HPDE6-E6E7 (cell line): ENCODE results near the gene MTHFD1L.
A peak's percentile ranks its signal among the peaks of the same experiment; 100 is the strongest.

Experiments used
- DNase-seq: peaks from one replicate; pipeline ENCODE4 v3.0.0; 2011; ENCODE audit warnings: missing footprints; ENCODE audit errors: extremely low spot score

The MTHFD1L gene

DNA sequence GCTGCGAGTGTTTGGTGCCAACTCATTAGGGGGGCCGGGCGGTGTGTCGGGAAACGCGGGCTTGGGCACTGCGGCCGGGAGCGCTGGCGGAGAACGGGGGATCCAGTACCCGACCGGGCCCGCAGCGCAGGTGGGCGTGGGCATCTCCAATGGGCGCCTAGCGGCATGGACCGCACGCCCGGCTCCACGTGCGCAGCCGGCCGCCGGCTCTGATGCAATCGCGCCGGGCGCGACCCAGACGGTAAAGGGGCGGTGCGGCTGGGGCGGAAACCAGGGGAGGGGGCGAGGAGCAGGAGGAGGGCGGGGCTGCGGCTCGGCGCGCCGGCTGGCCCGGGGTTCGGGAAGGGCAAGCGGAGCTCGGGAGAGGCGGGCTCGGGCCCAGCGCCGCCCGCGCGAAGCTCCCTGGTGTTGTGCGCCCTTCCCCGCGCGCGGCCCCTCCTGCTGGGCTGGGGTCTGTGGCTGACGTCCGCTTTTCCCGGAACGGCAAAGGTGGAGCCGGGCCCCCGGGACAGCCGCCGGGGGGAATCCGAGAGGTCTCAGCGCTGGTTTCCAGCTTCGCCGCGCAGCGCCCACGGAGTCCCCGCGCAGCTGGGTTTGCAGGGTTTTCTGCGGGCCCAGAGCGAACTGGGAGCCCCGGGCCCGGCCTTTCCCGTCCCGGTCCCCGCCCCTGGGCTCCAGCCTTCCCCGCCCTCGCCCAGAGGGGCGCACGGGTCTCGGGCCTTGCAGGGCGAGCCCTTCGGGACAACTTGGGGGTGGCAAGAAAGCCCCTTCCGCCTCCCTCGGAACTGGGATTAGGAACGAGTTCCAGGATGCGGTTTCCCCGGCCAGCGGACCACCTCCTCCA lies 867 bp downstream of the MTHFD1L start:
- DNase-seq: peak; percentile 75

DNA sequence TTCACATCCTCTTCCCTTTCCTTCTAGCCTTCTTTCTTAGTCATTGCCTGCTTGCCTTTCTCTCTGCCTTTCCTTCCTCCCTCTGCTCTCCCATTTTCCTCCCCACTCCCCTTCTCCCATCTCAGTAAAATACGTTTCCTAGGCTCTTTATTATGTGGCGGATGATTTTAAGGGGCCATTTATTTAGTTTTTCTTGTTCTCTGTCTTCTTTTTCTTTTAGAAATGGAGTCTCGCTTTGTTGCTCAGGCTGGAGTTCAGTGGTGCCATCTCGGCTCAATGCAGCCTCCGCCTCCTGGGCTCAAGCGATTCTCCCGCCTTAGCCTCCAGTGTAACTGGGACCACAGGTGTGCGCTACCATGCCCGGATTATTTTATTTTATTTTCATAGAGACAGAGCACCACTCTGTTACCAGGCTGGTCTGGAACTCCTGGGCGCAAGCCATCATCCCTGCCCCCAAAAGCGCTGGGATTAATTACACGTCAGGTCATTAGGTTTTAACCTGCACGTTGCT lies 1.5 kb downstream of the MTHFD1L start:
- DNase-seq: no peak

DNA sequence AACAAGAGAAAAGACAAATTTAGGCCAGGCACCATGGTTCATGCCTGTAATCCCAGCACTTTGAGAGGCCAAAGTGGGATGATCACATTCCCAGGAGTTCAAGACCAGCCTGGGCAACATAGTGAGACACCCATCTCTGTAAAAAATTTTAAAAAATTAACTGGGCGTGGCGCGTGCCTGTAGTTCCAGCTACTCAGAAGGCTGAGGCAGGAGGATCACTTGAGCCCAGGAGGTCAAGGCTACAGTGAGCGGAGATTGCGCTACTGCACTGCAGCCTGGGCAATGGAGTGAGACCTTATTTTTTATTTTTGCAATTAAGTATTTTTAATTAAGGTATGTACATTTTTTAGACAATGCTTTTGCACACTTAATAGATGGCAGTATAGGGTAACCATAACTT lies 3.3 kb downstream of the MTHFD1L start:
- no peak for DNase-seq

DNA sequence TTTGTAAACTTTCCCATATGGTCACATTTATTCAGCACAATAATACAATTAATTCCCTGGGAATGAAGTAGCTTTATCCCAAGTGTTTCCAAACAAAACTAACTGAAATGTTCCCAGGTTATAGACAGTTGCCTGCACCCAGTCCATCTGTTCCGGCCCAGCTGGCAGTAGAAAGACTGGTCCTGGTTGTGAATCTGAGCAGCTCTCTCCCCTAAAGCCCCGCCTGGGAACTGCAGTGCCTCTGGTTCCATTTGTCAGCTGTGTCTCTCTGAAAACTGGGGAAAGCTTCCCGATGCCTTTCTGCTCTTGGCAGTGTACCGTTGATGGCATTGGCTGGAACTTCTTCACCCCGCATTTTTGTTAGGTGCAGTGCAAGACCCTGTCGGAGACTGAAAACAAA lies 8.7 kb downstream of the MTHFD1L start:
- DNase-seq: no peak

DNA sequence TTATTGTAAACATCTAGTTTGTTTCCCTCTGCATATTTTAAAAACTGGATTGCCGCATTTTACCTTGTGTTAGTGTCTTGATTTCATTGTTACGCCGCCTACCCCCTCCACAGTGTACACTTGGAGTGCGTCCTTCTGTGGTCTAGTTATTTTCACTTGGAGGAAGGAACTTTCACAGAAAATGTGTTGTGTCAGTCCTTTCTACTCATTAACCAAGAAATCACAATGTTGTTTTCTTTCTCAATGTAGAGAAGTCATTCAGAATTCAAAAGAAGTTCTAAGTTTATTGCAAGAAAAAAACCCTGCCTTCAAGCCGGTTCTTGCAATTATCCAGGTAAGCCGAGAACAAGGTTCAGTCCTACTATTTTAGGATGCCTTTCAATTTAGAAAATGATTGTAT lies 10.3 kb downstream of the MTHFD1L start:
- DNase-seq: no peak

DNA sequence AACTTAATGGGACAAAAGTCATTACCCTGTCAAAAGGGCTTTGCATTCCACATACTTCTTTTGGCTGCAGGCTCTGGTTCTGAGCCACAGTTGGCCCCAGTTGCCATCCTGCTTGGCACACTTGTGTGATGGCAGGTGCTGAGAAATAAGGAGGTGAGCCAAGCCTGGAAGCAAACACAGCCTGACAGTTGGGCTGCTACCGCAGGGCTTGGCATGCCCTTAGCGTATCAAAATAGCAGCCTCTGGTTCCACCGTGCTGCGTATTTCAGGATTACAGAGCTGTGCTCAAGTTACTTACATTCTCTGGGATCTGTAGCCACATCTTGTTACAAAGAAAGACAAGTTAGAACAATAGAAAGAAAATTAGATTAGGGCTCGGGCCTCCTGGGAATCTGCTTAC lies 11.1 kb downstream of the MTHFD1L start:
- DNase-seq: no peak

DNA sequence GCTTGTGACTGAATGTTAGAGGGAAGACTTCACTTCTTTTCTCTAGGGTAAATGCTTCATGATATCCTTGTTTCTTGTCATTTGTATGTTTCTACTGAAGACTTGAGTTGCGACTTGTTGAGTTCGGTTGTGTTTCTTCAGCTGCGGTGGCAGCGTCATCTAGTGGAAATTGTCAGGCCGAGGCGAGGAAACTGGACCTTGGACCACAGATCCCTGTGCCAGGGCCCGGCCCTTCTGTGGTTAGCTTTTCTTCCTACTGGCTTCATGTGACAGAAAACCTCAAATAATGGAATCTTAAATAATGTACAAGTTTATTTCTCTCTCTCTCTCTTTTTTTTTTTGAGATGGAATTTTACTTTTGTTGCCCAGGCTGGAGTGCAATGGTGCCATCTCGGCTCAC lies 12.4 kb downstream of the MTHFD1L start:
- no peak for DNase-seq

DNA sequence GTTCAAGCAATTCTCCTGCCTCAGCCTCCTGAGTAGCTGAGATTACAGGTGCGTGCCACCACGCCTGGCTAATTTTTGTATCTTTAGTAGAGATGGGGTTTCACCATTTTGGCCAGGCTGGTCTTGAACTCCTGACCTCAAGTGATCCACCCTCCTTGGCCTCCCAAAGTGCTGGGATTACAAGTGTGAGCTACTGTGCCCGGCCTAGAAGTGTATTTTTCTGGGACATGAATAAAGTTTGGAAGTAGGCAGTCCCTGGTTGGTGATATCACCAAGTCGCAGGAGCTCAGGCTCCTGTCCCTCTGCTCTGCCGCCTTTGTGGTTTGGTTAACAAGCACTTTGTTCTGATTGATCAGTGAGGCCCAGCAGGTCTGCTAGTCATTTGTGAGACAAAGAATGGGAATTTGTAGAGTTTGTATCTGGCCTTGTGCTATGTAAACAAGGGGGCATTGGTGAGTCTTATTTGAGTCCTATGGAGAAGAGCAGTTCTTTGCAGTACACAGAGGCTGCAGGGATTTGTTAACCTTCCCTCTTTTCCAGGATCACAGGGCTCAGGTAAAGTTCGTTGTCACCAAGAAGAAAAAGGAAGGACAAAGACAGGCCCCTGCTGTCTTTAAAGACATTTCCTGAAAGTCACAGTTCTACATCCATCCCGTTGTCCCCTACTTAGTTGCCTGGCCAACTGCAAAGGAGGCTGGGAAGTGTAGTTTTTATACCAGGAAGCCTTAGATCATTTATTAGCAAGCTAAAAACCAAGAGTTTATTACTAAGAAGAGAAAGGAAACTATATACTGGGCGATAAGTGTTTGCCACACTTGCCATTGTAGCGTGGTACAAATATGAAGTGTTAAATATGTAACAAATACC lies 13.1 kb downstream of the MTHFD1L start:
- no peak for DNase-seq

DNA sequence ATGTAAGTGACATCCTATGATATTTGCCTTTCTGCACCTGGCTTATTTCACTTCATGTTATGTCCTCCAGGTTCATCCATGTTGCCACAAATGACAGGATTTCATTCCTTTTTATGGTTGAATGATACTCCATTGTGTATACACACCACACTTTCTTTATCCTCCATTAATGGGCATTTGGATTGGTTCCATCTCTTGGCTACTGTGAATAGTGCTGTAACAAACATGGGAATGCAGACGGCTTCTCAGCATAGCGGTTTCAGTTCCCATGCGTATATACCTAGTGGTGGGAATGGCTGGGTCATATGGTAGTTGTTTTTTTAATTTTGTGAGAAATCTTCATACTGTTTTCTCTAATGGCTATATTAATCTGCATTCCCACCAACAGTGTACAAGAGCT lies 14.8 kb downstream of the MTHFD1L start:
- no peak for DNase-seq

DNA sequence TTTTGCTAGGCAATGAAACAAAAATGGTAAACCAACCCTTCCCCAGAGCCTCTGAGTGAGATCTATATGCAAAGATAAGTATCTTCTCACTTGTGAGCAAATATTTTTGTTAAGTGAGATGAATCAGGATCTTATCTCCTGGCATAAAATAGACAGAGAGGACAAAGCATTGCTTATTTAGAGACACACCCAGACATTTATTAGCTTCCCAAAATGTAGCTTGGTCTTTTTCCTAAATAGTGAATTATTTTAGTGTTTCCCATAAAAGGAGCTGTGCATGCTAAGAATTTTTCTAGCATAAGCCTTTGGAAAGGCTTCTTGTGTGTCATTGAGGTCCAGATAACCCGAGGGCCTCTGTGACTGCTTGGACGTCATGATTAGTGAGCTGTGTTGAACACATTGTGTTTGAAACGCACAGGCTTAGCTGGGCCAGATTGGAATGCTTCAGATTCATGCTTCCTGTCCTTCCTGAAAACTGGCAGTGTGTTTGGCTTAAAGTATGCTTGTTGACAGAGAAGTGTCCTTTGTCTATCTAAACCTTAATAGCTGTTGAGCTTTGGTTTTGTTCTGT lies 16.5 kb downstream of the MTHFD1L start:
- DNase-seq: peak; percentile 48

DNA sequence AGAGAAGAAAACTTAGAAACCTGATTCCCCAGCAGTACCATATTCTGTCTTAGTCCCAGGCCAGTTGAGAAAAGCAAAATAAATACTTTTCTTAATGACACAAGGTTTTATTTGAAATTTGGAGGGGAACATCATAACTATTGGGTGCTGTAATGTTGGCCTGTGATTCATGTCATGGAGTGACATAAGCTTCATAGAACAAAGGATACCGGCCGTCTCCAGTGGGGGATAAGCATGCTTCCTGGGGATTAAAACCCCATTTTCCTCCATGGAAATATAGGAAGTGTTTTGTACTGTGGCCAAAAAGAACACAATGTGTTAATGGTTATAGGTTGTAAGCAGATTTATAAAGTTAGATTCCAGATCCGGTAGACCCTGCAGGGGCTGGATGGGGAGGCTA lies 18.0 kb downstream of the MTHFD1L start:
- no peak for DNase-seq

DNA sequence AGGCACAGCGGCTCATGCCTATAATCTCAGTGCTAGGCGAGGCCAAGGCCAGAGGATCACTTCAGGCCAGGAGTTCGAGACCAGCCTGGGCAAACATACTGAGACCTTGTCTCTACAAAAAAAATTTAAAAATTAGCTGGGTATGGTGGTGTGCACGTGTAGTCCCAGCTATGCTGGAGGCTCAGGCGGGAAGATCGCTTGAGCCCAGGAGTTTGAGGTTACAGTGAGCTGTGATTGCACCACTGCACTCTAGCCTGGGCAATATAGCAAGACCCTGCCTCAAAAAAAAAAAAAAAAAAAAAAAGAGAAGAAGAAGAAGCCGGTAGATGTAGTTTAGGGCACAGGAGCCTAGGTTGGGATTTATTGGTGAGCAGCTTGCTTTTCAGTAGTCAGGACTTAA lies 20.7 kb downstream of the MTHFD1L start:
- DNase-seq: no peak

DNA sequence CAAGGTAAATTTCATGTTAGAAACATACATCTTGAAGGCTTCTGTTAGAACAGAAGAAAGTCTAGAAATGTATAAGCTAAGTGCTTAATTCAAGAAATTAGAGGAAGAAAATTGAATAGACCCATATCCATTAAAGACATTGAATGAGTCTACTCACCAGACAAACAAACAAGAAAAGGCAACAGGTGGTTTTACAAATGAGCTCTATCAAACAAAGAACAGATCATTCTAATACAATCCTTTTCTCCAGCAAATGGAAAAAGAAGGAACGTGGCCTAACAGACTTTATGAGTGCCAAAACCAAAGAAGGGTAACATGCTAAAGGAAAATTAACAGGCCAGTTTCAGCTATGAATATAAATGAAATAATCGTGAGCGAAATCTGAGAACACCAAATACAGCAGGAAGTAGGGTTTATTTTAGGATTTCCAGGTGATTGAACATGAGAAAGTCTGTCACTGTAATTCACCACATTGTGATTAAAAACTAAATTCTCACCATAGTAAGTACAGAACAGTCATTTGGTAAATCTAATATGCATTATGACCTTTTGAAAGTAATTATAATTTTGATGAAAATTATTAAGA lies 22.6 kb downstream of the MTHFD1L start:
- DNase-seq: no peak

DNA sequence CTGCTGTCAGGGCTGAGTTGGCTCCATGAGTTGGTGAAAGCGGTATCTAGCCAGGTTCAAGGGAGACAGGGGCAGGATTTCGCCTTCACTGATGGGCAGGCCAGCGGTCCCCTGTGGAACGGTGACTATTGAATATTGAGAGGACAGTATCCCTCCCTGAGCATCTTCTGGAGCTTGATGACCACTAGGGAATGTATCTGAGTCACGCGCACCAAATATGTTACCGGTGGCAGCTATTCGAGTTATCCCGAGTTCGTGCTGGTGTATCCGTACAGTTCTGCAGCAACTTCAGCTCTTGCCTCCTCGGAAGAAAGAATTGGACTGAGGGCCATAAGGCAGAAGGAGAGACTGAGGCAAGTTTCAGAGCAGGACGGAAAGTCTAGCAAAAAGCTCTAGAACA lies 24.8 kb downstream of the MTHFD1L start:
- DNase-seq: no peak

DNA sequence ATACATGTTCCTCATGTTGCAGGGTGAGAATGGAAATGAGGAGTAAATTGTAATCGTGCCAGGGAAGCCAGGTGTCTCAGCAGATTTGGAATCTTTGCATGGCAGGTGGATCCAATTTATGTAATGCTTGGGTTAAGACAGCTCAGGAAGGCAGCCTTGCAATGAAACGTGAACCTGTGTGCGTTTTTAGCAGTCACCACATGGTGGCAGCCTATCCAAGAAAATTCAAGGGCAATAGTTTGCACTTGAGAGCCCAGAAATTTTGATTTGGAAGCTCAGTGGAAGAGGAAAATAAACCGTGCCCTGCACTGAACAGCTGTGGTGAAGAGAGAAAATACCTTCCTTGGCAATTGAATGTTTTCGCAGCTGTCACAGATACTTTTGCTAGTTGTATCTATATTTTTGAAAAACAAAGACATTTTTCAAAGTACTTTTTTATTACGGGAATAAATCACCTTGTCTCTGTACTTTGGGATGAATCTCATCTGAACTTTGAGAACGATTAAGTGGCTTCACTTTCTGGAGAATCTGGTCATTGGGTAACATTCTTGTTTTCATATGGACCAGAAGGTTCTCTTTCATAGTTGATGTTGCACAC lies 26.5 kb downstream of the MTHFD1L start:
- DNase-seq: peak; percentile 25

DNA sequence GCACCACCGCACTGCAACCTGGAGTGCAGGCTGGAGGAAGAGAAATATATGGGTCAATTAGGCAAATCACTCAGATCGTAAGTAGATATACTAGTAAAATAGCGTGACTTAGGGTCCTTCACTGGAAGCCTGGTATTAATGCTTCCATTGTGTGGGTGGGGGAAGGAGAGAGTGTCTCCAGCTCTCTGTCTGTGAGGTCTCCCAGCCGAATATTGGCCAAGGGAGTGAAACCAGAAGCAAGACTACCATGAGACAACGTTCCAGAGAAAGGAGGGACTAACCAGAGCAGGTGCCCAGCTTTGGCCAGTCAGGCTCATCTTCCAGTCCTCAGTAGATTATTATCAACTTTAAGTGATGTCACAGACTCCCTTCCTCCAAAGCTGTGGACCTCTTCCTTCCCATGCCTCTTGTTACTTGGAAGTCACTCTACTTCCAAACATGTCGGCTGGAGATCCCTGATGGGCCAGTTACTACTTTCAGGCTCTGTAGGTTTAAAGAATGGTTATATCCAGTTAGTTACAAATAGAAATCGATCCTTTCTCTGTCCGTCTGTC lies 28.8 kb downstream of the MTHFD1L start:
- no peak for DNase-seq

DNA sequence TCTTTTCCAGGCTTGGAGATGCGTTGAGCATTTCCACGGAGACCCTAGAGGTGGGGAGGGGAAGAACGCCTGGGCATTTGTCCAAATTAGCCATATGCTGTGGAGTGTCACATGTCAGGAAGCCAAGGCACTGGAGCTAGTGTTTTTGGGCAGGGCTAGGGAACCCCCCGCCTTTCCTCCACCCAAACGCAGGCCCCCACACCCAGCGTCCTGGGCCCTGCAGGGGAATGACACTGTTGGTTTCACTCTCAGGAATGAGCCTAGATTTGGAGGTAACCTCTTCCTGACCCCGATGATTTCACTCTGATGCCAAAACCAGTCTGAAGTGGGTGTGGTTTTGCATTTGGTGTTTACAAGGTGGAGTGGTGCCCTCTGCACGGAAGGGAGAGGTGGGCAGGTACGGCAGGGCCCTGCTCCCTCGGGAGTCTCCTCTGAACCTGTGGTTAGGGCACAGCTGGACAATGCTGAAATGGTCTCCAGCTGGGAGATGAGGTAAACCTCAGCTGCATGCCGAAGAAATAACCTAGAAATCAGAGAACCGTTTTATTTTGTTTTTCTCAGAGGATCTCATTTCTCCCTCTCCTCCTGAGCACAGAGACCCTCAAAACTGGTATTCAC lies 29.5 kb downstream of the MTHFD1L start:
- no peak for DNase-seq

DNA sequence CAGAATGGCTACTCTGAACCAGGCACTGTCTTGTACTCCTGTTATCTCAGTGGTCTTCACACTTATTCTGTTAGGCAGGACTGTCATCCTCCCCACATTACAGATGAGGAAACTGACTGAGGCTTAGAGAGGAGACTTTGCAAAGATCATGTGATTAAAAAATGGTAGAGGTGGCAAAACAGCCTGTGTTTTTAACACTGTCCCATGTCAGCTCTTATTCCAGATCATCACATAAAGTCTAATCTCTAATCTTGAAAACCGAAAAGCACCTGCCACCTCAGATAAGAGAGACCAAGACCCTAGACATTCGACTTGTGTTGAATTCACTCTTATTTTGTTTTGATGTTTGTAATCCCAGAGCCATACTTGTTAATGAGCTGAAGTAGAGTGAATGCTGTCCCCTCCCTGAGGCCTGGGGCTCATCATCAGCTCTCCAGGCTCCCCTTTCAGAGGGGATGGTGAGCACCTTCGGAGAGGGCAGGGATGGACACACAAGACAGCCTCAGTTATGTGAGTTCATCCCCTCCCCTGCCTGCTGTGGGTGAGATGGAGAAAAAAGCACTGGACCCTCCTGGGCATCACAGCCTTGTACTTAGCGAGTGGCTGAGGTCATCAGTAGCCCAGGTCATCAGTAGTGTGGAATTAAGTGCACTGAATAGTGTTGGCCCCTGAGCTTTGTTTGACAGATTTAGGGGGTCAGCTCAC lies 30.6 kb downstream of the MTHFD1L start:
- DNase-seq: no peak

DNA sequence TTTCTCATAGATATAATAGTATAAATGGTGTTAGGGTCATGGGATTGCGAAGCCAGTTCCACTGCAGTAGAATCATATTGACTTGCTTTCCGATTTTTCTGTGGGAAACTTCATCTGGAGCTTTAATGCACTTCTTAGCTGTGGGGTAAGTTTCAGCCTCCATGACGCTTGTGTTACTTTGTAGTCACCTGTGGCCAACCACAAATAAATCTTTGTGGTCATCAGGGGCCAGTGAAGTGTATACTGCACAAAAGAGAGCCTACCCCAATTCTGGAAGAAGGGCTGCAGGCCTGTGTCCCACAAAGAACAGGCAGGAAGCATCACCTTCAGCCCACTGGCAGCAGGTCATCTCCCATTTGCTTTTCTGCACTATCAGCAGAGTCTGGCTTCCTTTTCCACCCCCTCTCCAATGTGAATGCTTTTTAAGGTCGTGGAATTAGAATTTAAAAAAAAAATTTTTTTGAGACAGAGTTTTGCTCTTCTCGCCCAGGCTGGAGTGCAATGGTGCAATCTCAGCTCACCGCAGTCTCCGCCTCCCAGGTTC lies 32.0 kb downstream of the MTHFD1L start:
- no peak for DNase-seq
